Vagina (tissue), 2 donors: ENCODE measurements around the gene KRTAP2-2. TPM values are rescaled to one million over a fixed set of nuclear protein-coding genes. Genes with fewer than 3 reads are reported as not detected.
"Not testable (repeated sequence)": the region's sequence is repeated elsewhere in the genome, so short reads cannot be mapped to it uniquely, and the experiment has no call there.

Experiments used
- DNase-seq, 2 donors: peaks; one replicate each; pipeline ENCODE4 v3.0.0-alpha.2; 2017; ENCODE audit errors: extremely low spot score in 2 of 2
- H3K27ac ChIP-seq: fragments of 200-600 bp; sonication (generic); one replicate; pipeline ENCODE4 v1.5.1; 2019
- H3K27me3 ChIP-seq: fragments of 200-600 bp; sonication (generic); one replicate; pipeline ENCODE4 v1.5.1; 2019
- H3K36me3 ChIP-seq, 2 donors: fragments of 200-600 bp; sonication (generic); one replicate each; pipeline ENCODE4 v1.5.1; 2017 to 2019
- H3K4me1 ChIP-seq: fragments of 200-600 bp; sonication (generic); one replicate; pipeline ENCODE4 v1.5.1; 2019
- H3K4me3 ChIP-seq, 2 donors: fragments of 200-600 bp; sonication (generic); 1 replicate in 1 of 2; 2 replicates in 1 of 2; pipeline ENCODE4 v1.5.1; 2016 to 2019
- H3K9me3 ChIP-seq: fragments of 200-600 bp; sonication (generic); one replicate; pipeline ENCODE4 v1.5.1; 2019
- POLR2A ChIP-seq, 2 donors: fragments of 450-650 bp; IDR thresholded peaks; one replicate each; pipeline ENCODE4 v1.6.1; 2017; ENCODE audit warnings: antibody characterized with exemption in 2 of 2, mild to moderate bottlenecking in 2 of 2, moderate library complexity in 2 of 2
- POLR2AphosphoS5 ChIP-seq, 2 donors: sonication (generic); formaldehyde crosslinking; IDR thresholded peaks; one replicate each; pipeline ENCODE4 v1.9.0; 2017; ENCODE audit warnings: antibody characterized with exemption in 2 of 2, mild to moderate bottlenecking in 2 of 2, low read depth in 1 of 2; ENCODE audit not compliant: insufficient read depth in 1 of 2
- intact Hi-C: fragments of 100-400 bp; cut with DNase I; formaldehyde crosslinking; loops from one replicate; pipeline ENCODE4 v1.15.1; 2023
- total RNA-seq: library from RNA; depleted of rRNA; stranded (reverse); fragments of >200 nt; gene quantifications from one replicate; pipeline ENCODE4 v1.2.3, GENCODE V29; 2016
- TF ChIP-seq, protein P1 (sequence below), 3 experiments: fragments of 450-650 bp in 2 of 3; fragments of 200-600 bp in 1 of 3; sonication (generic) in 1 of 3; IDR thresholded peaks; one replicate each; pipeline ENCODE4 v1.5.1; 2017 to 2019; ENCODE audit warnings: antibody characterized with exemption in 3 of 3, mild to moderate bottlenecking in 2 of 3, moderate library complexity in 2 of 3

Gene KRTAP2-2, protein sequence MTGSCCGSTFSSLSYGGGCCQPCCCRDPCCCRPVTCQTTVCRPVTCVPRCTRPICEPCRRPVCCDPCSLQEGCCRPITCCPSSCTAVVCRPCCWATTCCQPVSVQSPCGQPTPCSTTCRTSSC
- total RNA-seq = not detected

DNA sequence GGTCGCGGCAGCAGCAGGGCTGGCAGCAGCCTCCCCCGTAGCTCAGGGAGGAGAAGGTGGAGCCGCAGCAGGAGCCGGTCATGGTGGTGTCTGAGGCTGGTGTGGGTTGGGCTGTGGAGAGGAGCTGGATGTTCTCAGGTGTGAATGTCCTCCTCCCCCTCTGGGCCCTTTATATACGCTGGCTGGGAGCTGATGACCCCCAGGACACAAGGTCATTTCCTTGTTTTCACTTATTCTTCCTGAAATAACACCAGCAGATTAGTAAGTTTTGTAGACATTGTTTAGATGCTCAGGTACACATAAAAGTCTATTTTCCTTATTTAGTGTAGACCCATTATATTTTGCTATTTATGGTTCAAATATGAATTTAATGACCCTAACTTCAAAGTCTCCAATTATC, at the start of gene KRTAP2-2:
TSS of gene KRTAP2-2 (minus strand) at position 101 of the 400 bp plus-strand sequence. CDS start at position 82, 19 bp downstream.
- H3K4me1 ChIP-seq, H3K36me3 ChIP-seq, H3K27ac ChIP-seq, H3K9me3 ChIP-seq, H3K4me3 ChIP-seq, H3K27me3 ChIP-seq, DNase-seq, intact Hi-C loops: not testable (repeated sequence)

DNA sequence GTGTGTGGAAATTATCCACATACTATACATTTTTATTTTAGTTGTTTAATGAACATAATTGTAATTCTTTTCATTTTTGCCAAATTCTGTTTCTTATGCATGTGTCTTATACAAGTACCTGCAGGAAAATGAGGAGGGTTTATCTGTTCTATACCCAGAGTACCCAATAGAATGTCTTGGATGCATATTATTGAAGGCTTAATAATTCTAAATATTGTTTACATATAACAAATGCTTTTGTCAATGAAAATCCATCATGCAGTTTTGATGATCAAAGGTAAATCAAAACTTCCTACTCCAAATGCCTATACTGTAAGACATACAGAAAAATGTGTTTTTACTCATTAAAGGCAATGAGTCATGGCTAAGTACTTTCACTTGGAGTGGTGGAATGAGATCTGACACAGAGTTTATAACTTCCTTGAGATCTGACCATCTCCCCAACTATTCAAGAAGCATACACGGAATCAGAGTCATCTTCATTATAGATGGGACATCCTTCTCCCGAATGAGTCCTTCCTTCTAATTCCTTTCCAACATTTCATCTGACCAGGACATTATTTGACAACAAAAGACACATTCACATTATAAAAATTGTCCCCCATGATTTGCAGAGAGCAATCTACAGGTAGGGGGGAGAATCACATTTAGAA, 49.5 kb upstream of the KRTAP2-2 start:
- H3K4me1 ChIP-seq, H3K27ac ChIP-seq, H3K9me3 ChIP-seq, H3K27me3 ChIP-seq, intact Hi-C loops, H3K4me3 ChIP-seq, H3K36me3 ChIP-seq, DNase-seq: not testable (repeated sequence)

DNA sequence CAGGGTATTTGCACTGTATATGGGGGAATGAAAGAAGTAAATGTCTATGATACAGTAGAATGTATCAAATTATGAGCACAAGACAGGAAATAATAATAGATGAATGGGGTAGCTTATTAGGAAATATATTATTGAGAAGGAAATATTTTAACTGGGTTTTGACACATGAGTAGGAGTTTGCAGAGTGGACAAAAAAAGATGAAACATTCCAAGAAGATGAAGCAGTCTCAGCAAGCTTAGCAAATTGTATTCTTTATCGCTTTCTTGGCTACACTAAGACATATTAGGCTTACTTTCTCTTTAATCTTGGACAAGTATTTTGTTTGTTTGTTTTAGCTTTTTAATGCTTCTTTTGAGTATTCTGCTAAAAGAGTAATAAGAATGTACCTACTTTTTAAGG, 48.9 kb upstream of the KRTAP2-2 start:
- H3K36me3 ChIP-seq = no peaks in the 10 kb centered on the region
- intact Hi-C loops = no loop called here
- no peak overlapping the region for H3K4me3 ChIP-seq
- DNase-seq = no peak
- TF ChIP-seq POLR2AphosphoS5 (IDR thresholded peaks at IDR 0.05; ENCODE audit: insufficient read depth in 1 of 2, low read depth in 1 of 2) = no peak
- TF ChIP-seq POLR2A (IDR thresholded peaks at IDR 0.05) = no peak
- TF ChIP-seq, protein P1, sequence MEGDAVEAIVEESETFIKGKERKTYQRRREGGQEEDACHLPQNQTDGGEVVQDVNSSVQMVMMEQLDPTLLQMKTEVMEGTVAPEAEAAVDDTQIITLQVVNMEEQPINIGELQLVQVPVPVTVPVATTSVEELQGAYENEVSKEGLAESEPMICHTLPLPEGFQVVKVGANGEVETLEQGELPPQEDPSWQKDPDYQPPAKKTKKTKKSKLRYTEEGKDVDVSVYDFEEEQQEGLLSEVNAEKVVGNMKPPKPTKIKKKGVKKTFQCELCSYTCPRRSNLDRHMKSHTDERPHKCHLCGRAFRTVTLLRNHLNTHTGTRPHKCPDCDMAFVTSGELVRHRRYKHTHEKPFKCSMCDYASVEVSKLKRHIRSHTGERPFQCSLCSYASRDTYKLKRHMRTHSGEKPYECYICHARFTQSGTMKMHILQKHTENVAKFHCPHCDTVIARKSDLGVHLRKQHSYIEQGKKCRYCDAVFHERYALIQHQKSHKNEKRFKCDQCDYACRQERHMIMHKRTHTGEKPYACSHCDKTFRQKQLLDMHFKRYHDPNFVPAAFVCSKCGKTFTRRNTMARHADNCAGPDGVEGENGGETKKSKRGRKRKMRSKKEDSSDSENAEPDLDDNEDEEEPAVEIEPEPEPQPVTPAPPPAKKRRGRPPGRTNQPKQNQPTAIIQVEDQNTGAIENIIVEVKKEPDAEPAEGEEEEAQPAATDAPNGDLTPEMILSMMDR (IDR thresholded peaks at IDR 0.05) = no peak
- H3K27me3 ChIP-seq = no peaks in the 10 kb centered on the region
- no peaks in the 10 kb centered on the region for H3K9me3 ChIP-seq
- no peak overlapping the region for H3K27ac ChIP-seq
- no peaks in the 10 kb centered on the region for H3K4me1 ChIP-seq

DNA sequence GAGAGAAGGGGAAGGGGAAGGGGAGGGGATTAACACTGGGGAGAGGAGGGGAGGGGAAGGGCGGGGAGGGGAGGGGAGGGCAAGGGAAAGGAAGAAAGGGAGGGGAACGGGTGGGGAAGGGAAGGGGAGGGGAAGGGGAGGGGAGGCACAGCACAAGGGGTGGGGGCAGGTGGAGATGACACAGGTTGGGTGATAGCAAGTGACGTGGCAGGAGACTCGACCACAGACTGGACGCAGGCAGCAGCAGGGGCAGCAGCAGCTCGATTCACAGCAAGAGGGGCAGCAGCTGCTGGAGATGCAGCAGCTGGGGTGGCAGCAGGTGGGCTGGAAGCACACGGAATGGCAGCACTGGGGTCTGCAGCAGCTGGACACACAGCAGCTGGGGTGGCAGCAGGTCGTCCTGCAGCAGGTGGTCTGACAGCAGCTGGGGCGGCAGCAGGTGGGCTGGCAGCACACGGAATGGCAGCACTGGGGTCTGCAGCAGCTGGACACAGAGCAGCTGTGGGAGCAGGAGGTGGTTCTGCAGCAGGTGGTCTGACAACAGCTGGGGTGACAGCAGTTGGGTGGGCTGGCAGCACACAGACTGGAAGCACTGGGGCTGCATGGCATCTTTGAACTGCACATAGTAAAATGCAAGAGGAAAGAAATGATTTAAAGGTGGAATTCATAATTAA, 46.7 kb upstream of the KRTAP2-2 start, which contains the start of gene KRTAP4-16:
TSS of gene KRTAP4-16 (minus strand) at position 624 of the 674 bp plus-strand sequence. CDS start at position 624, 0 bp downstream.
- DNase-seq = no peak
- no peaks in the 10 kb centered on the region for H3K4me1 ChIP-seq
- H3K27ac ChIP-seq = no peak within 1 kb of the TSS
- no peak within 1 kb of the TSS for H3K4me3 ChIP-seq
- H3K36me3 ChIP-seq = no peaks in the 10 kb centered on the region
- H3K27me3 ChIP-seq = no peaks in the 10 kb centered on the region
- no peaks in the 10 kb centered on the region for H3K9me3 ChIP-seq
- no peak for TF ChIP-seq POLR2AphosphoS5 (IDR thresholded peaks at IDR 0.05; ENCODE audit: insufficient read depth in 1 of 2, low read depth in 1 of 2)
- TF ChIP-seq POLR2A (IDR thresholded peaks at IDR 0.05) = no peak
- TF ChIP-seq, protein P1 (IDR thresholded peaks at IDR 0.05) = no peak
- intact Hi-C loops = no loop called here

DNA sequence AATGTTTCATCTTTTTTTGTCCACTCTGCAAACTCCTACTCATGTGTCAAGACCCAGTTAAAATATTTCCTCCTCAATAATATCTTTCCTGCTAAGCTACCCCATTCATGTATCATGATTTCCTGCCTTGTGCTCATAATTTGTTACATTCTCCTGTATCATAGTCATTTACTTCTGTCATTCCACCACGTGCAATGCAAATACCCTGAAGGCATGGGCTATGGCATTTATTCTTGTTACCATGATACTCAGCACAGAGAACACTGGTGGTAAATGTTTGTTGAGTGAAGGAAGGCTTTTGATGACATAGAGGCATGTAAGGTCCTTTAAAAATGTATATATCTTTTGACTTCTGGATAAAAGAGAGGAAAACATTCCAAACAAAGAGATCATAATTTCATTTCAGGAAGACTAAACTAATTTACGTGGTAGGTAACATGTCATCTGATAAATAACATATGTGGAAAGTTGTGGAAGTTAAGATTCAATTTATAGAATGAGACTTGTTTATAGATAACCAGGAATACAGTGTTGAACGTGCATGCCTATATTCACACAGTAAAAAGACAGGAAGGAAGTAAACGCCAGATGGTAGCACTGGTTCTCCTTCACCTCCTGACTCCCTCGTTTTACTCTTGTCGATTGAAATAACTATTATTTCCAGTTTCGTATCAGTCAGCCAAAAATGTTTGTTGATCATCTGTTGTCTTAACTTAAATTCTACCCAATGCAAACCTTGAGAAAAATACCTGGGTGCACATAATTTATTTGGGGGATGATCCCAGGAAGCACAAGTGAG, 44.9 kb upstream of the KRTAP2-2 start:
- H3K4me1 ChIP-seq, H3K4me3 ChIP-seq, intact Hi-C loops, H3K36me3 ChIP-seq, H3K9me3 ChIP-seq, H3K27ac ChIP-seq, H3K27me3 ChIP-seq, DNase-seq: not testable (repeated sequence)

DNA sequence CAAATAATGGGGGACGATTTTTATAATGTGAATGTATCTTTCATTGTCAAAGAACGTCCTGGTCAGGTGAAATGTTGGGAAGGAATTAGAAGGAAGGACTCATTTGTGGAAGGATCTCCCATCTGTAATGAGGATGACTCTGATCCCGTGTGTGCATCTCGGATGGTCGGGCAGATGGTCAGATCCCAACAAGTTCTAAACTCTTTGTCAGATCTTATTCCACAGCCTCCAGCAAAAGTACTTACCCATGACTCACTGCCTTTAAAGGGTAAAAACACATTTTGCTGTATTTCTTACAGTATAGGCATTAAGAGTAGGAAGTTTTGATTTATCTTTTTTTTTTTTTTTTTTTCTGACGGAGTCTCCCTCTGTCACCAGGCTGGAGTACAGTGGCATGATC, 43.5 kb upstream of the KRTAP2-2 start:
- H3K4me3 ChIP-seq = no peak overlapping the region
- TF ChIP-seq POLR2A (IDR thresholded peaks at IDR 0.05) (no peak), POLR2AphosphoS5 (IDR thresholded peaks at IDR 0.05; ENCODE audit: insufficient read depth in 1 of 2, low read depth in 1 of 2) (no peak)
- TF ChIP-seq, protein P1 (IDR thresholded peaks at IDR 0.05) = no peak
- DNase-seq = no peak
- no peak overlapping the region for H3K27ac ChIP-seq
- no peaks in the 10 kb centered on the region for H3K4me1 ChIP-seq
- intact Hi-C loops = no loop called here
- H3K27me3 ChIP-seq = no peaks in the 10 kb centered on the region
- no peaks in the 10 kb centered on the region for H3K9me3 ChIP-seq
- H3K36me3 ChIP-seq = no peaks in the 10 kb centered on the region
